GM18909 (cell line): Measurements from ENCODE around the gene PHF13.
"Not testable (repeated sequence)": the region's sequence is repeated elsewhere in the genome, so short reads cannot be mapped to it uniquely, and the experiment has no call there.

Experiments used
- ATAC-seq: cut with Tn5 transposase; IDR thresholded peaks from one replicate; pipeline ENCODE4 v1.9.1; 2021; ENCODE audit warnings: mild to moderate bottlenecking; ENCODE audit not compliant: unreplicated experiment, poor library complexity

PHF13 gene

GRCh38 chr1:6653436-6654290 lies 40.1 kb downstream of the PHF13 start:
- ATAC-seq, result no peak

GRCh38 chr1:6657138-6657537 lies 43.6 kb downstream of the PHF13 start:
- ATAC-seq, result no peak

DNA sequence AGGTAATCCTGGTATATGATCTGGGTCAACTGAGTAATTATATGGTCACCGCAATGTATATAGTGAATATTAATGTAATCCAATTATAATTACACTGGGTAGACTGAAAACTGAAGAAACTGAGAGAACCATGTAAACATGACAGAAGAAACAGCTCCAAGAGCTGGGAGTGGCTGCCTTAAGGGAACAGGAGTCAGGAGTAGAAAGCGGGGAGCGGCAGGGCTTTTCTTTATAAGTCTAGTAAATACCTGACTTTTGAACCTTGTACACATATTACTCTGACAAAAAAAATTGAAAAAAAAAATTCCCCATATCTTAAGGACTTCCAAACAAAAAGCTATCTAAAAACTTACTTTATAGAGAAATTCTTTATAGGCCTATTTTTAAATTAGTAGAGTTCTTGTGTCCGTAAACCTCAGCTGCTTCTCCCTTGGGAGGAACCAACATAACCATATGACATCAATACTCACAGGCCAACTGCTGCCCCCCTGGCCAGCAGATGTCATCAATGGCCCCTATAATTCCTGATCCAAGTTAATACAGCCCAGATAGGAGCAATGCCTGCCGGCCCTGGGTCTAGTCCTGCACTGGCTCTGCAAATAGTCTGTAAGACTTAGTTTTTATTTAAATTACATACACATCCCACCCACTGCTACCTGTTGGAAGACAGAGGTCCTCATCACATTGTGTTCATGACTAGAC lies 45.0 kb downstream of the PHF13 start:
- no peak for ATAC-seq

GRCh38 chr1:6660415-6661049 lies 47.0 kb downstream of the PHF13 start:
- ATAC-seq, result no peak

DNA sequence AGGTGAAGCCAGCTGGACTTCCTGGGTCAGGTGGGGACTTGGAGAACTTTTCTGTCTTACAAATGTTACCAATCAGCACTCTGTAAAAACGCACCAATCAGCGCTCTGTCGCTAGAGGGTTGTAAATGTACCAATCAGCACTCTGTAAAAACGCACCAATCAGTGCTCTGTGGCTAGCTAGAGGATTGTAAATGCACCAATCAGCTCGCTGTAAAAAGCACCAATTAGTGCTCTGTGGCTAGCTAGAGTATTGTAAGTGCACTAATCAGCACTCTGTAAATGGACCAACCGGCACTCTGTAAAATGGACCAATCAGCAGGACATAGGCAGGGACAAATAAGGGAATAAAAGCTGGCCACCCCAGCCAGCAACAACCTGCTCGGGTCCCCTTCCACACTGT lies 48.9 kb downstream of the PHF13 start:
- ATAC-seq, result not testable (repeated sequence)

- no peak for ATAC-seq
Measured at GRCh38 chr1:6666696-6667095, 53.2 kb downstream of the PHF13 start.

DNA sequence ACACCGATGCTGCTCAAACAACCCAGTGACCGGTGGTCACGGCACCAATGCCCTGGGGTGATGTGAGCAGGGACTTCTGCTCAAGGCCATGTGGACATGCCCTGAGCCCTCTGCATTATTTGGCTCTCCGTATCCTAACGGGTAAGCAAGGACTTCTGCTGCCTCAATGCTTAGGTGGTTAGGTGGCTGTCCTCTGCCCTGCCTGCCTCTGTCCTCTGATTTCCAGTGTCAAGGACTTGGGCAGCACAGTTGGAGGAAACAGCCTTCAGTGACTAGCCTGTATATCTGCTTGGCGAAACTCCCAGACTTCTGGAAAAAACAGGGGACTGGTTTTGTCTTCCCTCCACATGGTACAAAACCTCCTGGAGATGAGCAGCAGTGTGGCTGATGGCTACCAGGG lies 53.6 kb downstream of the PHF13 start:
- ATAC-seq, result no peak

DNA sequence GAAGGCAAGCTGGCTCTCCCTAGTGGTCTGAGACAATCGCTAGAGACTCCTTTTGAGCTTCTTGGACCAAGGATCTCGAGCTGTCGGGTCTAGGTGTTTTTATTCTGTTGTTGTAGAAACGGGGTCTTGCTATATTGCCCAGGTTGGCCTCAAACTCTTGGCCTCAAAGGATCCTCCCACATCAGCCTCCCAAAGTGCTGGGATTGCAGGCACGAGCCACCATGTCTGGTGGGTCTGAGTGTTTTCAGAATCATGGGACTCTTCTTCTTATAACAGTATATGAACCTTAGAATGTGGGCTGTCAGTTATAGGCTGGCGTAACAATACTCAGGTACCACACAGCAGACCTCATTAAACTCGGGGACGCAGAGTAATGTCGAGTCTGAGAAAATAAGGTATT lies 55.0 kb downstream of the PHF13 start:
- no peak for ATAC-seq

DNA sequence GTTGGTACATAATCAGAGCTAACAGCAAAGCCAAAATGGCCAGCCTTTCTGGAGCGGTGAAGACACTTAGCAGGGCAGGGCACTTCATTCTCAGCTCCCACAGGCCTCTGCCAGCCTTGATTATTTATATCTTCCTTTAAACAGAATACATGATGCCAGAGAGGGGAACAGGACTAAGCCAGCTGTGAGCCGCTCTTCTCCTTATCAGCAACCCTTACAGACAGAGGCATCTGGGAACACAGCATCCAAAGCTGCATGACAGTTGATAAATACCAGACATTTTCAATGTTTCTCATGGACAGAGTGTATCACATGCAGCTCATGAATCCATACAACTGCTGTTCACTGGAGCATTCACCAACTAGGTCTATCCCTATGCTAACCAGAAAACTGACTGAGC lies 59.0 kb downstream of the PHF13 start:
- no peak for ATAC-seq
